Vagina (tissue), 2 donors: ENCODE data around the gene STK32B.

Experiments used
- CTCF ChIP-seq, 3 experiments: fragments of 450-650 bp in 2 of 3; fragments of 200-600 bp in 1 of 3; sonication (generic) in 1 of 3; IDR thresholded peaks; one replicate each; pipeline ENCODE4 v1.5.1; 2017 to 2019; ENCODE audit warnings: antibody characterized with exemption in 3 of 3, mild to moderate bottlenecking in 2 of 3, moderate library complexity in 2 of 3
- POLR2A ChIP-seq, 2 donors: fragments of 450-650 bp; IDR thresholded peaks; one replicate each; pipeline ENCODE4 v1.6.1; 2017; ENCODE audit warnings: antibody characterized with exemption in 2 of 2, mild to moderate bottlenecking in 2 of 2, moderate library complexity in 2 of 2

GRCh38 chr4:5126857-5127256, 75.6 kb downstream of the STK32B start:
- TF ChIP-seq POLR2A (IDR thresholded peaks at IDR 0.05), result no peak
- no peak for TF ChIP-seq CTCF (IDR thresholded peaks at IDR 0.05)
